WTC11 (cell line): ENCODE data around the gene PCGF3. TPM values are rescaled to one million over a fixed set of nuclear protein-coding genes. Genes with fewer than 3 reads are reported as not detected.

ENCODE experiments used
- ATAC-seq: fragments of 200-7000 bp; cut with Tn5 transposase; 2 replicates; pipeline ENCODE4 v1.10.0; 2021; ENCODE audit warnings: mild to moderate bottlenecking, moderate library complexity
- CTCF ChIA-PET: fragments of 300-600 bp; sonication (Branson Sonifier 250); formaldehyde crosslinking; loops from one replicate; lab custom pipeline; 2021; ENCODE audit warnings: antibody characterized with exemption; lab: Charles Lee
- POLR2A ChIA-PET: fragments of 350-600 bp; sonication (Branson Sonifier 250); formaldehyde crosslinking; loops from one replicate; lab custom pipeline; 2021; ENCODE audit warnings: antibody characterized with exemption; lab: Charles Lee
- DNase-seq: peaks from one replicate; pipeline ENCODE4 v3.0.0; 2021; ENCODE audit warnings: low spot score
- H3K27ac Mint-ChIP-seq: 2 replicates; pipeline ENCODE4 v1.8.0; 2021; ENCODE audit warnings: mixed read lengths
- H3K27me3 Mint-ChIP-seq: 2 replicates; pipeline ENCODE4 v1.8.0; 2021; ENCODE audit warnings: low read depth, mild to moderate bottlenecking, moderate library complexity, mixed read lengths
- H3K36me3 Mint-ChIP-seq: 2 replicates; pipeline ENCODE4 v1.8.0; 2021; ENCODE audit warnings: mixed read lengths
- H3K4me1 Mint-ChIP-seq: 2 replicates; pipeline ENCODE4 v1.8.0; 2022; ENCODE audit warnings: mixed read lengths
- H3K4me3 Mint-ChIP-seq: 2 replicates; pipeline ENCODE4 v1.8.0; 2021; ENCODE audit warnings: mild to moderate bottlenecking, moderate library complexity, mixed read lengths
- H3K9me3 Mint-ChIP-seq: 2 replicates; pipeline ENCODE4 v1.8.0; 2021; ENCODE audit warnings: mixed read lengths
- E2F4 ChIP-seq: sonication (generic); formaldehyde crosslinking; IDR thresholded peaks from 2 replicates; pipeline ENCODE4 v1.8.1; 2022; ENCODE audit warnings: low read depth, mild to moderate bottlenecking, moderate library complexity, missing genetic modification reagents, borderline replicate concordance
- EMX1 ChIP-seq: fragments of 250-450 bp; sonication (Bioruptor Pico); IDR thresholded peaks from 2 replicates; pipeline ENCODE4 v1.8.0; 2021; ENCODE audit warnings: mild to moderate bottlenecking
- MLX ChIP-seq: sonication (generic); formaldehyde crosslinking; IDR thresholded peaks from 2 replicates; pipeline ENCODE4 v1.8.1; 2023; ENCODE audit warnings: mild to moderate bottlenecking, missing genetic modification reagents, moderate library complexity
- NFATC4 ChIP-seq: fragments of 250-450 bp; sonication (Bioruptor Pico); IDR thresholded peaks from 2 replicates; pipeline ENCODE4 v1.9.0; 2021; ENCODE audit warnings: mild to moderate bottlenecking
- NFE2L1 ChIP-seq: sonication (generic); formaldehyde crosslinking; IDR thresholded peaks from 2 replicates; pipeline ENCODE4 v1.8.1; 2023; ENCODE audit warnings: missing genetic modification reagents
- NR1H2 ChIP-seq: sonication (generic); formaldehyde crosslinking; IDR thresholded peaks from 2 replicates; pipeline ENCODE4 v1.9.0; 2021; ENCODE audit warnings: mild to moderate bottlenecking, moderate library complexity, missing genetic modification reagents
- NR2C2 ChIP-seq: sonication (generic); formaldehyde crosslinking; IDR thresholded peaks from 2 replicates; pipeline ENCODE4 v1.8.0; 2022; ENCODE audit warnings: mild to moderate bottlenecking, missing genetic modification reagents
- NR3C1 ChIP-seq: sonication (generic); formaldehyde crosslinking; conservative IDR thresholded peaks from 2 replicates; pipeline ENCODE4 v1.8.1; 2023; ENCODE audit warnings: low read depth, mild to moderate bottlenecking, missing genetic modification reagents
- RELA ChIP-seq: sonication (generic); formaldehyde crosslinking; IDR thresholded peaks from 2 replicates; pipeline ENCODE4 v1.8.1; 2022; ENCODE audit warnings: missing genetic modification reagents, mild to moderate bottlenecking, borderline replicate concordance
- TCF7 ChIP-seq: sonication (generic); formaldehyde crosslinking; IDR thresholded peaks from 2 replicates; pipeline ENCODE4 v1.8.0; 2022; ENCODE audit warnings: mild to moderate bottlenecking, low read depth, missing genetic modification reagents, moderate library complexity
- TEAD4 ChIP-seq: sonication (generic); formaldehyde crosslinking; IDR thresholded peaks from 2 replicates; pipeline ENCODE4 v1.8.0; 2022; ENCODE audit warnings: mild to moderate bottlenecking, missing genetic modification reagents
- USF2 ChIP-seq: sonication (generic); formaldehyde crosslinking; IDR thresholded peaks from 2 replicates; pipeline ENCODE4 v1.8.1; 2023; ENCODE audit warnings: mild to moderate bottlenecking, missing genetic modification reagents, moderate library complexity
- ZBTB21 ChIP-seq: sonication (generic); formaldehyde crosslinking; IDR thresholded peaks from 2 replicates; pipeline ENCODE4 v1.8.1; 2023; ENCODE audit warnings: mild to moderate bottlenecking, missing genetic modification reagents, borderline replicate concordance
- ZNF138 ChIP-seq: sonication (generic); formaldehyde crosslinking; conservative IDR thresholded peaks from 2 replicates; pipeline ENCODE4 v1.8.1; 2022; ENCODE audit warnings: mild to moderate bottlenecking, moderate library complexity, missing genetic modification reagents
- ZNF219 ChIP-seq: sonication (generic); formaldehyde crosslinking; IDR thresholded peaks from 2 replicates; pipeline ENCODE4 v1.8.0; 2023; ENCODE audit warnings: missing genetic modification reagents, mild to moderate bottlenecking, borderline replicate concordance
- ZNF512 ChIP-seq: sonication (generic); formaldehyde crosslinking; IDR thresholded peaks from 2 replicates; pipeline ENCODE4 v1.8.1; 2022; ENCODE audit warnings: missing genetic modification reagents, borderline replicate concordance
- ZNF532 ChIP-seq: fragments of 250-450 bp; sonication (Bioruptor Pico); IDR thresholded peaks from 2 replicates; pipeline ENCODE4 v1.9.0; 2021; ENCODE audit warnings: mild to moderate bottlenecking, borderline replicate concordance
- total RNA-seq: library from RNA; stranded (reverse); gene quantifications from 3 replicates; pipeline ENCODE4 v1.2.3, GENCODE V29; 2021

Gene PCGF3
- total RNA-seq, 1 experiment from 2014 or later: 65.7 TPM

GRCh38 chr4:699816-700580, 5.6 kb upstream of the PCGF3 start:
- ChIA-PET POLR2A (interaction anchor here (0.7 to 0.8 kb wide), 2 partner anchors 19 to 20 kb away, joined by 3 read pairs; no protein-coding TSS in a partner anchor), CTCF (interaction anchor here (0.7 to 6.8 kb wide), 8 partner anchors 8 to 590 kb away, joined by 3 to 67 read pairs (median 4); partner anchors contain the start of genes ATP5ME, MAEA and MYL5)
- Mint-ChIP-seq H3K36me3 (no peaks in the 10 kb centered on the region), H3K27me3 (peaks cover 20% of the 10 kb centered on the region), H3K4me1 (0 out of 2 replicates have a peak, but pooled peaks cover 4% of the 10 kb centered on the region), H3K9me3 (peaks cover under 1% of the 10 kb centered on the region; the same call in 1 of the 2 replicates), H3K27ac (no peak overlapping the region), H3K4me3 (no peak overlapping the region)
- ATAC-seq (no peak), DNase-seq (no peak)
- no peak for TF ChIP-seq NR3C1 (CRISPR knock-in tag)
- TF ChIP-seq USF2 (CRISPR knock-in tag): no peak
- no peak for TF ChIP-seq ZNF138
- TF ChIP-seq NR1H2: no peak
- no peak for TF ChIP-seq TEAD4 (CRISPR knock-in tag)
- TF ChIP-seq E2F4 (CRISPR knock-in tag): no peak
- no peak for TF ChIP-seq NR2C2 (CRISPR knock-in tag)
- no peak for TF ChIP-seq RELA (CRISPR knock-in tag)
- no peak for TF ChIP-seq ZNF219 (CRISPR knock-in tag)

GRCh38 chr4:700587-701264, 4.9 kb upstream of the PCGF3 start:
- H3K27ac Mint-ChIP-seq: no peak overlapping the region

GRCh38 chr4:702618-703048, 3.0 kb upstream of the PCGF3 start:
- Mint-ChIP-seq H3K36me3 (no peaks in the 10 kb centered on the region), H3K27ac (no peak overlapping the region), H3K9me3 (no peaks in the 10 kb centered on the region), H3K4me1 (0 out of 2 replicates have a peak, but pooled peaks cover 4% of the 10 kb centered on the region), H3K4me3 (no peak overlapping the region), H3K27me3 (peaks cover 20% of the 10 kb centered on the region)
- CTCF ChIA-PET: interaction anchor here (1.1 to 1.6 kb wide), 2 partner anchors 16 to 19 kb away, joined by 3 to 13 read pairs; no protein-coding TSS in a partner anchor
- POLR2A ChIA-PET: no interaction called here
- DNase-seq (no peak), ATAC-seq (no peak)
- no peak for TF ChIP-seq TCF7
- TF ChIP-seq E2F4 (CRISPR knock-in tag): no peak
- no peak for TF ChIP-seq EMX1 (CRISPR knock-in tag)
- TF ChIP-seq MLX: no peak
- no peak for TF ChIP-seq ZBTB21 (CRISPR knock-in tag)
- TF ChIP-seq NFATC4 (CRISPR knock-in tag): no peak
- no peak for TF ChIP-seq ZNF532 (CRISPR knock-in tag)
- TF ChIP-seq NFE2L1 (CRISPR knock-in tag): no peak

More at GRCh38 chr4:700587-701264, 4.9 kb upstream of the PCGF3 start:
- ChIA-PET POLR2A (interaction anchor here (0.8 kb wide), 1 partner anchor 19 kb away, joined by 3 read pairs; no protein-coding TSS in a partner anchor), CTCF (interaction anchor here (0.6 to 6.8 kb wide), 8 partner anchors 9 to 133 kb away, joined by 3 to 67 read pairs (median 5); partner anchors contain the start of genes ATP5ME and MYL5)
- Mint-ChIP-seq H3K36me3 (no peaks in the 10 kb centered on the region), H3K27me3 (peaks cover 20% of the 10 kb centered on the region), H3K9me3 (no peaks in the 10 kb centered on the region), H3K4me3 (no peak overlapping the region), H3K4me1 (0 out of 2 replicates have a peak, but pooled peaks cover 4% of the 10 kb centered on the region)
- DNase-seq: no peak
- TF ChIP-seq ZNF512: no peak
- ATAC-seq: no peak
